Sigmoid colon (tissue), 4 donors: ENCODE data around the gene TNK2.

Source experiments
- CTCF ChIP-seq, 4 experiments: fragments of 450-650 bp in 3 of 4; fragments of 200-600 bp in 1 of 4; IDR thresholded peaks; one replicate each; pipeline ENCODE4 v1.5.1; 2016 to 2019; ENCODE audit warnings: antibody characterized with exemption in 4 of 4, mild to moderate bottlenecking in 3 of 4, moderate library complexity in 2 of 4
- EP300 ChIP-seq, 4 donors: sonication (generic); formaldehyde crosslinking; IDR thresholded peaks; one replicate each; pipeline ENCODE4 v1.6.1; 2017; ENCODE audit warnings: antibody characterized with exemption in 4 of 4
- POLR2A ChIP-seq, 2 donors: fragments of 450-650 bp; IDR thresholded peaks; one replicate each; pipeline ENCODE4 v1.6.1; 2016; ENCODE audit warnings: antibody characterized with exemption in 2 of 2, mild to moderate bottlenecking in 2 of 2, moderate library complexity in 2 of 2
- POLR2AphosphoS5 ChIP-seq, 4 donors: sonication (generic); formaldehyde crosslinking; IDR thresholded peaks; one replicate each; pipeline ENCODE4 v1.6.1; 2017; ENCODE audit warnings: antibody characterized with exemption in 4 of 4

GRCh38 chr3:195911041-195911945 is 2.9 kb upstream of the TNK2 start:
- no peak for TF ChIP-seq CTCF (IDR thresholded peaks at IDR 0.05)
- no peak for TF ChIP-seq POLR2AphosphoS5 (IDR thresholded peaks at IDR 0.05)
- TF ChIP-seq EP300 (IDR thresholded peaks at IDR 0.05): no peak
- no peak for TF ChIP-seq POLR2A (IDR thresholded peaks at IDR 0.05)
